Measurements from ENCODE around the gene MYH13.
"Not testable (repeated sequence)": the region's sequence is repeated elsewhere in the genome, so short reads cannot be mapped to it uniquely, and the experiment has no call there.

MYH13 gene

DNA sequence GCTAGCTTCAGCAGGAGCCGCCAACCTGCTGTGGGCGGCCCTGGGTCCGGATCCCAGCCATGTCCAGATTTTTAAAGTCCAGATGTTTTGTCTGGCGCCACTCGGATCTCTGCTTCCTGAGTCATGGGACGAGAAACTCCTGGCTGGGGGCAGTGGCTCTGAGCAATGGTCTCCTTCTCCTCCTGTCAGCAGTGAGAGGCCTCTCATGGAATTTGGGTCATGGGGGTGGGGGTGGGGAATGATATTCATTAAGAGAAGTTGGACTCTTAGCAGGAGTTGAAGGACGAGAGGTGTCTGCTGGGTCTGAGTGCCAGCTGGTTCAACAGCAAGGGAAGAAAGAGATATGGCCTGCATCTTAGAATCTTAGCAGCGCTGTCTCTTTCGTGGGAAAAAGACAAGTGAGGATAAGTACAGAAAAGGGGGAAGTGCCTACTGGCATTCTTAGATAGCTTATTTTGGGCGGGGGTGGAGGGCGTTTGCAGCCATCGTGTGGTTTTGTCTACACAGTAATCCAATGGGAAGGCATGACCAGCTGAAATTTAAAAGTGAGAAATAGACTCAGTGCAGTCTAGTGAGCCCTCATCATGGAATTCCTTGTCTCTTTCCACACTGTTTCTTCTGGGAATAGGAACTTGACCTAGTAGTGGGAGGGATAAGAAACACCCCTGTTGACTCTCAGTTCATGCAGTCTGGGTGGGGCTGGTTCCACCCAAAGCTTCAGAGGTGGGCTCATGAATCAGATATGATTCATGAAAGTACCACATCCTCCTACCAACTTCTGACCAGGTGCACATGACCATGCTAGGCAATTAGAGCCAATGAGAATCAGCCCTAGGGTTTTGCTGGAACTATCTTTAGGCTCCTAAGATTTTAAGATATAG lies 80.5 kb downstream of the MYH13 start:
- DNase-seq (ENCODE audit: low read depth, low spot score) = no peak
- no peak overlapping the region for H3K4me3 ChIP-seq (ENCODE audit: low read depth, low read length)
- ChIA-PET POLR2A (no interaction called here), CTCF (interaction anchor here (0.7 to 11.5 kb wide), 9 partner anchors 9 to 364 kb away, joined by 3 to 300 read pairs (median 4); no protein-coding TSS in a partner anchor)
- TF ChIP-seq CTCF (IDR thresholded peaks at IDR 0.05; ENCODE audit: insufficient read depth, low read length, missing control alignments) = no peak

- H3K4me3 ChIP-seq (ENCODE audit: low read depth, low read length); POLR2A ChIA-PET; DNase-seq (ENCODE audit: low read depth, low spot score): not testable (repeated sequence)
- CTCF ChIA-PET = interaction anchor here (0.7 to 11.5 kb wide), 5 partner anchors 10 to 363 kb away, joined by 3 to 300 read pairs (median 5); no protein-coding TSS in a partner anchor
Measured at GRCh38 chr17:10291576-10291975, 81.2 kb downstream of the MYH13 start.

DNA sequence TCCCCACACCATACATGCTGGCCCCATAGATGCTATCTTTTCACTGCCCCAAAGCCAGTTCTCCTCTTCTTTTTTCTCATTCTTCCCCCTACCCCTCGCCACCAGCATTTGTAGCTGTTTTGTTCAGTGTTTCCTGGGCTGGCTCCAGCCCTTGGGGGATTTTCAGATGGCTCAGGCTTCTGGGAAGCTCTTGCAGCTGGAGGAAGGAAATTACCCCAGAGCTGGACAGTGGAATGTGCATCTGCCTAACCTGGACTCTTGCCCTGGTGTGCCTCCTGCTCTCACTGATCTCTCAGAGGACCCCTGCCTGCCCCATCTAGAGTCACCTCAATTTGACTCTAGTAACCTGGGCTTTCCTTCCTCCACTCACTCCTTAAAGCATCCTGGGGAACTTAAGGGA lies 82.8 kb downstream of the MYH13 start:
- TF ChIP-seq CTCF (IDR thresholded peaks at IDR 0.05; ENCODE audit: insufficient read depth, low read length, missing control alignments) = no peak
- no peak for DNase-seq (ENCODE audit: low read depth, low spot score)
- ChIA-PET CTCF (interaction anchor here (1.2 to 11.5 kb wide), 2 partner anchors 327 to 365 kb away, joined by 3 to 300 read pairs; no protein-coding TSS in a partner anchor), POLR2A (no interaction called here)
- no peak overlapping the region for H3K4me3 ChIP-seq (ENCODE audit: low read depth, low read length)

DNA sequence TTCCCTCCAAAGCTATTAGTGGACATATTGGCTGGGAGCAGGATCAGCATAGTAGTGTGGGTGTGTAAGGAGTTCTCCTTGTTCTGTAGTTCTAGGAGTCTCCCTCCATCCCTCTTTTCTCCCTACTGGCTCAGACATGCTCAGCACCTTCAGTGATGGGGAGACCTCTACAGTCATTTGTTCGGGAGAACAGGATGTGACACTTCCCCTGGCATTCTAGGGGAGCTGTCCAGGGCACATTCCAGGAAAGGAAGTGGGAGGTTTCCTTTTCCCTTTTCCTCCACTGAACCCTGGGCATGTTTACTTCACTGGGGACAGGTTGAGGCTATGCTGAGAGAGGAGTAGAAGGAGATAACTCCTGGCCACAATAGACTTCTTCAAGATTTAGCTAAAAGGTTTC lies 86.5 kb downstream of the MYH13 start:
- CTCF ChIA-PET = interaction anchor here (1.1 to 3.7 kb wide), 3 partner anchors 60 to 331 kb away, joined by 3 to 15 read pairs (median 3); no protein-coding TSS in a partner anchor
- TF ChIP-seq CTCF (IDR thresholded peaks at IDR 0.05; ENCODE audit: insufficient read depth, low read length, missing control alignments) = no peak
- no peak for DNase-seq (ENCODE audit: low read depth, low spot score)
- no peak overlapping the region for H3K4me3 ChIP-seq (ENCODE audit: low read depth, low read length)
- POLR2A ChIA-PET = no interaction called here

DNA sequence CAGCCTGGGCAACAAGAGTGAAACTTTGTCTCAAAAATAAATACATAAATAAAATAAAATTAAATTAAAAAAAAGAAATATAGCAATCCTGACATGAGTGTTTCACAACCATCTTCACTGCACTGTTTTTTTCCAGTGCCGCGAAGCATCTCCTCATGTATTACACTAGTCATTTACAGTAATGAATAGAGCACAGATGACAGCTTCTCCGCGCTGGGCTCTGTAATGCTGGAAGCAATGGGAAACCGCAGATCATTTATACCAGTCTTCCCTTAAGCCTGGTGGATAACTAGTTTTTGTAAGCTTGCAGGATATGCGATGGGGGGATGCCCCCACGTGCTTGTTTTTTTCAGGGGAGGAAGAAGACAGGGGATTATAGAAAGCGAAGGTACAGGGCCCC lies 86.9 kb downstream of the MYH13 start:
- H3K4me3 ChIP-seq (ENCODE audit: low read depth, low read length) = no peak overlapping the region
- POLR2A ChIA-PET = no interaction called here
- DNase-seq (ENCODE audit: low read depth, low spot score) = no peak
- no peak for TF ChIP-seq CTCF (IDR thresholded peaks at IDR 0.05; ENCODE audit: insufficient read depth, low read length, missing control alignments)
- CTCF ChIA-PET = interaction anchor here (1.1 to 3.7 kb wide), 3 partner anchors 59 to 332 kb away, joined by 3 to 15 read pairs (median 3); no protein-coding TSS in a partner anchor

DNA sequence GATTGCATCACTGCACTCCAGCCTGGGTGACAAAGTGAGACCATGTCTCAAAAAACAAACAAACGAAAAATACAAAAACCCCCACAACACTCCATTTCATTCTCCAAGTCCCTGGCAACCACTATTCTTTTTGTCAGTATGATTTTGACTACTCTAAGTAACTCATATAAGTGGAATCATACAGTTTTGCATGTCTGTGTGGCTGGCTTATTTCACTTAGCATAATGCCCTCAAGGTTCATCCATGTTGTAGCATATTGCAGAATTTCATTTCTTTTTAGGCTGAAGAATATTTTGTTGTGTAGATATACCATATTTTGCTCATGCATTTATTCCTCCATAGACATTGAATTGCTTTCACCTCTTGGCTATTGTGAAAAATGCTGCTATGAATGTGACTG lies 92.7 kb downstream of the MYH13 start:
- ChIA-PET CTCF (no interaction called here), POLR2A (no interaction called here)
- DNase-seq (ENCODE audit: low read depth, low spot score) = no peak
- no peak for TF ChIP-seq CTCF (IDR thresholded peaks at IDR 0.05; ENCODE audit: insufficient read depth, low read length, missing control alignments)
- no peak overlapping the region for H3K4me3 ChIP-seq (ENCODE audit: low read depth, low read length)

Data from AG04449 (cell line).